ENCODE data around the gene BACE2.

DNA sequence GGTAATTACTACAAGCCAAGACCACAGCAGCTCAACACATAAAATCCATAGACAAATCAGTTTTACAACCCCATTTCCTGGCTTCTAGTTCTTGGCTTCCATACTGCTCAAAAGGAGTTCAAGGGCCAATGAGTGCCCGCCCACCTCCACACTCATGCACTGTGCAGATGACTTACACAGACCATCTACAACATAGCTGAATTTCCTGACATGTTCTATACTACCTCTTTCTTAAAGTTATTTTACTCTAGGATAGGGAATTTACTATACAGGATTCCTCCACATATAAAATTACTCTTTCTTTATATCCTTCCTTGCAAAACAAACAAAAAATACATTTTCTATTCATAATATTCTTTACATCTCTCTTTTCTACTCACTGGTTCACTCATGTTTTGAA, 14.6 kb downstream of the BACE2 start:
- TF ChIP-seq, protein P1, sequence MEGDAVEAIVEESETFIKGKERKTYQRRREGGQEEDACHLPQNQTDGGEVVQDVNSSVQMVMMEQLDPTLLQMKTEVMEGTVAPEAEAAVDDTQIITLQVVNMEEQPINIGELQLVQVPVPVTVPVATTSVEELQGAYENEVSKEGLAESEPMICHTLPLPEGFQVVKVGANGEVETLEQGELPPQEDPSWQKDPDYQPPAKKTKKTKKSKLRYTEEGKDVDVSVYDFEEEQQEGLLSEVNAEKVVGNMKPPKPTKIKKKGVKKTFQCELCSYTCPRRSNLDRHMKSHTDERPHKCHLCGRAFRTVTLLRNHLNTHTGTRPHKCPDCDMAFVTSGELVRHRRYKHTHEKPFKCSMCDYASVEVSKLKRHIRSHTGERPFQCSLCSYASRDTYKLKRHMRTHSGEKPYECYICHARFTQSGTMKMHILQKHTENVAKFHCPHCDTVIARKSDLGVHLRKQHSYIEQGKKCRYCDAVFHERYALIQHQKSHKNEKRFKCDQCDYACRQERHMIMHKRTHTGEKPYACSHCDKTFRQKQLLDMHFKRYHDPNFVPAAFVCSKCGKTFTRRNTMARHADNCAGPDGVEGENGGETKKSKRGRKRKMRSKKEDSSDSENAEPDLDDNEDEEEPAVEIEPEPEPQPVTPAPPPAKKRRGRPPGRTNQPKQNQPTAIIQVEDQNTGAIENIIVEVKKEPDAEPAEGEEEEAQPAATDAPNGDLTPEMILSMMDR (IDR thresholded peaks at IDR 0.05) = no peak
- no peak for TF ChIP-seq ZNF302 (CRISPR knock-in tag; IDR thresholded peaks at IDR 0.05)
- TF ChIP-seq, protein P2, sequence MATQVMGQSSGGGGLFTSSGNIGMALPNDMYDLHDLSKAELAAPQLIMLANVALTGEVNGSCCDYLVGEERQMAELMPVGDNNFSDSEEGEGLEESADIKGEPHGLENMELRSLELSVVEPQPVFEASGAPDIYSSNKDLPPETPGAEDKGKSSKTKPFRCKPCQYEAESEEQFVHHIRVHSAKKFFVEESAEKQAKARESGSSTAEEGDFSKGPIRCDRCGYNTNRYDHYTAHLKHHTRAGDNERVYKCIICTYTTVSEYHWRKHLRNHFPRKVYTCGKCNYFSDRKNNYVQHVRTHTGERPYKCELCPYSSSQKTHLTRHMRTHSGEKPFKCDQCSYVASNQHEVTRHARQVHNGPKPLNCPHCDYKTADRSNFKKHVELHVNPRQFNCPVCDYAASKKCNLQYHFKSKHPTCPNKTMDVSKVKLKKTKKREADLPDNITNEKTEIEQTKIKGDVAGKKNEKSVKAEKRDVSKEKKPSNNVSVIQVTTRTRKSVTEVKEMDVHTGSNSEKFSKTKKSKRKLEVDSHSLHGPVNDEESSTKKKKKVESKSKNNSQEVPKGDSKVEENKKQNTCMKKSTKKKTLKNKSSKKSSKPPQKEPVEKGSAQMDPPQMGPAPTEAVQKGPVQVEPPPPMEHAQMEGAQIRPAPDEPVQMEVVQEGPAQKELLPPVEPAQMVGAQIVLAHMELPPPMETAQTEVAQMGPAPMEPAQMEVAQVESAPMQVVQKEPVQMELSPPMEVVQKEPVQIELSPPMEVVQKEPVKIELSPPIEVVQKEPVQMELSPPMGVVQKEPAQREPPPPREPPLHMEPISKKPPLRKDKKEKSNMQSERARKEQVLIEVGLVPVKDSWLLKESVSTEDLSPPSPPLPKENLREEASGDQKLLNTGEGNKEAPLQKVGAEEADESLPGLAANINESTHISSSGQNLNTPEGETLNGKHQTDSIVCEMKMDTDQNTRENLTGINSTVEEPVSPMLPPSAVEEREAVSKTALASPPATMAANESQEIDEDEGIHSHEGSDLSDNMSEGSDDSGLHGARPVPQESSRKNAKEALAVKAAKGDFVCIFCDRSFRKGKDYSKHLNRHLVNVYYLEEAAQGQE (IDR thresholded peaks at IDR 0.05) = no peak
- TF ChIP-seq USF2 (IDR thresholded peaks at IDR 0.05) = no peak
- no peak for TF ChIP-seq EP300 (IDR thresholded peaks at IDR 0.05)
